ENCODE results near the gene PROSER2.

PROSER2 gene

GRCh38 chr10:11798845-11799735, 24.1 kb upstream of the PROSER2 start:
- DNase-seq (ENCODE audit: low read depth, low spot score) = peak; percentile 20
- no peak overlapping the region for H3K4me3 ChIP-seq (ENCODE audit: low read length)

- no peak overlapping the region for H3K4me3 ChIP-seq (ENCODE audit: low read length)
- no peak for DNase-seq (ENCODE audit: low read depth, low spot score)
Observed at GRCh38 chr10:11799736-11800080, 23.4 kb upstream of the PROSER2 start.

GRCh38 chr10:11804336-11804735, 18.8 kb upstream of the PROSER2 start:
- no peak overlapping the region for H3K4me3 ChIP-seq (ENCODE audit: low read length)
- no peak for DNase-seq (ENCODE audit: low read depth, low spot score)

GRCh38 chr10:11805792-11806191, 17.4 kb upstream of the PROSER2 start:
- no peak for DNase-seq (ENCODE audit: low read depth, low spot score)

GRCh38 chr10:11806706-11807105, 16.4 kb upstream of the PROSER2 start:
- H3K4me3 ChIP-seq (ENCODE audit: low read length) = no peak overlapping the region
- DNase-seq (ENCODE audit: low read depth, low spot score) = no peak

More at GRCh38 chr10:11805792-11806191, 17.4 kb upstream of the PROSER2 start:
- no peak overlapping the region for H3K4me3 ChIP-seq (ENCODE audit: low read length)

GRCh38 chr10:11808808-11809207, 14.3 kb upstream of the PROSER2 start:
- DNase-seq (ENCODE audit: low read depth, low spot score) = no peak

GRCh38 chr10:11810313-11810766, 12.8 kb upstream of the PROSER2 start:
- no peak overlapping the region for H3K4me3 ChIP-seq (ENCODE audit: low read length)

More at GRCh38 chr10:11808808-11809207, 14.3 kb upstream of the PROSER2 start:
- no peak overlapping the region for H3K4me3 ChIP-seq (ENCODE audit: low read length)

GRCh38 chr10:11810973-11811372, 12.2 kb upstream of the PROSER2 start:
- no peak overlapping the region for H3K4me3 ChIP-seq (ENCODE audit: low read length)
- no peak for DNase-seq (ENCODE audit: low read depth, low spot score)

More at GRCh38 chr10:11810313-11810766, 12.8 kb upstream of the PROSER2 start:
- DNase-seq (ENCODE audit: low read depth, low spot score) = no peak

- no peak for DNase-seq (ENCODE audit: low read depth, low spot score)
- H3K4me3 ChIP-seq (ENCODE audit: low read length) = no peak overlapping the region
Observed at GRCh38 chr10:11813177-11813576, 10.0 kb upstream of the PROSER2 start.

- DNase-seq (ENCODE audit: low read depth, low spot score) = no peak
- H3K4me3 ChIP-seq (ENCODE audit: low read length) = no peak overlapping the region
Observed at GRCh38 chr10:11813855-11814567, 9.1 kb upstream of the PROSER2 start.

GRCh38 chr10:11819027-11819426, 4.1 kb upstream of the PROSER2 start:
- no peak for DNase-seq (ENCODE audit: low read depth, low spot score)
- H3K4me3 ChIP-seq (ENCODE audit: low read length) = no peak overlapping the region

GRCh38 chr10:11822026-11822756, 965 bp upstream of the PROSER2 start:
- H3K4me3 ChIP-seq (ENCODE audit: low read length) = no peak overlapping the region
- DNase-seq (ENCODE audit: low read depth, low spot score) = no peak

GRCh38 chr10:11822809-11823121, 391 bp upstream of the PROSER2 start:
- DNase-seq (ENCODE audit: low read depth, low spot score) = no peak
- H3K4me3 ChIP-seq (ENCODE audit: low read length) = peak overlapping the region; percentile 57

GRCh38 chr10:11823989-11824346, 812 bp downstream of the PROSER2 start:
- DNase-seq (ENCODE audit: low read depth, low spot score) = peak; percentile 45
- H3K4me3 ChIP-seq (ENCODE audit: low read length) = peak overlapping the region; percentile 57

- DNase-seq (ENCODE audit: low read depth, low spot score) = no peak
- no peak overlapping the region for H3K4me3 ChIP-seq (ENCODE audit: low read length)
Observed at GRCh38 chr10:11824376-11824775, 1.2 kb downstream of the PROSER2 start.

- H3K4me3 ChIP-seq (ENCODE audit: low read length) = no peak overlapping the region
- no peak for DNase-seq (ENCODE audit: low read depth, low spot score)
Observed at GRCh38 chr10:11824825-11825224, 1.7 kb downstream of the PROSER2 start.

- H3K4me3 ChIP-seq (ENCODE audit: low read length) = no peak overlapping the region
Observed at GRCh38 chr10:11825796-11826414, 2.7 kb downstream of the PROSER2 start.

GRCh38 chr10:11827006-11827405, 3.9 kb downstream of the PROSER2 start:
- H3K4me3 ChIP-seq (ENCODE audit: low read length) = no peak overlapping the region
- DNase-seq (ENCODE audit: low read depth, low spot score) = no peak

More at GRCh38 chr10:11825796-11826414, 2.7 kb downstream of the PROSER2 start:
- DNase-seq (ENCODE audit: low read depth, low spot score) = no peak

- DNase-seq (ENCODE audit: low read depth, low spot score) = no peak
- no peak overlapping the region for H3K4me3 ChIP-seq (ENCODE audit: low read length)
Observed at GRCh38 chr10:11827414-11827813, 4.3 kb downstream of the PROSER2 start.

Measured in Jurkat, Clone E6-1 (cell line).